ENCODE measurements around the gene S100P.
"Not testable (repeated sequence)": the region's sequence is repeated elsewhere in the genome, so short reads cannot be mapped to it uniquely, and the experiment has no call there.

The S100P gene

DNA sequence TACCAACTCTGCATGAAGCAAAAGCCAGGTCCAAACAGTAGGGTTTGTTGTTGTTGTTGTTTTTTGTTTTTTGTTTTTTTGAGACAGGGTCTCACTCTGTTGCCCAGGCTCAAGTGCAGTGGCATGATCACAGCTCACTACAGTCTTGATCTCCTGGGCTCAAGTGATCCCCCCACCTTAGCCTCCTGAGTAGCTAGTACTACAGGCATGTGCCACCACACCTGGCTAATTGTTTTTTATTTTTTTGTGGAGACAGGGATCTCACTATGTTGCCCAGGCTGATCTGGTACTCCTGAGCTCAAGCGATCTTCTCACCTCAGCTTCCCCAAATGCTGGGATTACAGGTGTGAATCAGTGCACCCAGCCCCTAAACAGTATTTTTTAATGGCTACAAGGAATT is 6.2 kb downstream of the S100P start:
- no peak for DNase-seq

- DNase-seq: no peak
Observed at GRCh38 chr4:6701371-6701770, 7.7 kb downstream of the S100P start.

DNA sequence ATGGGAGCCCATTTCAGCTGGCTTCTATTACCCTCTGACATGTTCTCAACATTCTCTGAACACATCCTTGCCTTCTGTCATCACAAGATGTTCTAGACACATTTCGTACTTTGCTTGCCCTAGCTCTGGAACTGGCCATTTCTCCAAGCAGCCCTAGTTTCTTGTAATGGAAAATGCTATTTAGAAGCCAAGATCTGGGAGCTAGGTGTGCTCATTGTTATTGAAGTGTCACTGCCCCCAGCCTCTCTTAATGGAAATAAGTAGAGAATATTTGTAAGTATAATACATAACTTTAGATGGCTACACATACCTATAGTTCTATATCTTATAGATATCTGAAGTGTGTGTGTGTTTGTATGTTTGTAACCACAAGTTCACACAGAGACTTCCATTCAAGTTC is 9.1 kb downstream of the S100P start:
- DNase-seq: no peak

DNA sequence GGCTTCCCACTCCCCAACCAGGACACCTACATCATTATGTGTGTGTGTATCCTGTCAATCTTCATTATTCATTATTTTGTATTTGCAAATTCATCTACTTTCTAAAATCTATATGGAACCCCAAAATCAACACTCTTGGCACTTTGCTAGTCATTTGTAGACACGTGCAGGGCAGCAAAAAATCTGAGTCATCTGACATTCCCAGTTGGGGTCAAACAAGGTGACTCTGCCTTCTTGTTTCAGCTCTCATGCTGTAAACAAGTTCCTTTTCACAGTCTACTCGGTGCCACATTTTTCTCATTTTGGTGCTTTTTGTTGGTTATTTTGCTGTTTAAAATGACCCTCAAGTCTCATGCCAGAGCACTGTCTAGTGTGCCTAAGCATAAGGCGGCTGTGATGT is 10.1 kb downstream of the S100P start:
- DNase-seq: no peak

GRCh38 chr4:6705646-6706045 is 12.0 kb downstream of the S100P start:
- DNase-seq: no peak

- DNase-seq: no peak
Observed at GRCh38 chr4:6706173-6706572, 12.5 kb downstream of the S100P start.

GRCh38 chr4:6709230-6710114 is 15.8 kb downstream of the S100P start, which contains the start of gene MRFAP1L1:
MRFAP1L1 (minus strand) TSS chr4:6709865; CDS start chr4:6709629, 236 bp downstream.
- peak; percentile 89 for DNase-seq

GRCh38 chr4:6710282-6710681 is 16.6 kb downstream of the S100P start:
- DNase-seq: no peak

- DNase-seq: no peak
Observed at GRCh38 chr4:6710996-6711395, 17.3 kb downstream of the S100P start.

- no peak for DNase-seq
Observed at GRCh38 chr4:6714954-6715353, 21.3 kb downstream of the S100P start.

GRCh38 chr4:6715704-6716017 is 22.0 kb downstream of the S100P start:
- no peak for DNase-seq

DNA sequence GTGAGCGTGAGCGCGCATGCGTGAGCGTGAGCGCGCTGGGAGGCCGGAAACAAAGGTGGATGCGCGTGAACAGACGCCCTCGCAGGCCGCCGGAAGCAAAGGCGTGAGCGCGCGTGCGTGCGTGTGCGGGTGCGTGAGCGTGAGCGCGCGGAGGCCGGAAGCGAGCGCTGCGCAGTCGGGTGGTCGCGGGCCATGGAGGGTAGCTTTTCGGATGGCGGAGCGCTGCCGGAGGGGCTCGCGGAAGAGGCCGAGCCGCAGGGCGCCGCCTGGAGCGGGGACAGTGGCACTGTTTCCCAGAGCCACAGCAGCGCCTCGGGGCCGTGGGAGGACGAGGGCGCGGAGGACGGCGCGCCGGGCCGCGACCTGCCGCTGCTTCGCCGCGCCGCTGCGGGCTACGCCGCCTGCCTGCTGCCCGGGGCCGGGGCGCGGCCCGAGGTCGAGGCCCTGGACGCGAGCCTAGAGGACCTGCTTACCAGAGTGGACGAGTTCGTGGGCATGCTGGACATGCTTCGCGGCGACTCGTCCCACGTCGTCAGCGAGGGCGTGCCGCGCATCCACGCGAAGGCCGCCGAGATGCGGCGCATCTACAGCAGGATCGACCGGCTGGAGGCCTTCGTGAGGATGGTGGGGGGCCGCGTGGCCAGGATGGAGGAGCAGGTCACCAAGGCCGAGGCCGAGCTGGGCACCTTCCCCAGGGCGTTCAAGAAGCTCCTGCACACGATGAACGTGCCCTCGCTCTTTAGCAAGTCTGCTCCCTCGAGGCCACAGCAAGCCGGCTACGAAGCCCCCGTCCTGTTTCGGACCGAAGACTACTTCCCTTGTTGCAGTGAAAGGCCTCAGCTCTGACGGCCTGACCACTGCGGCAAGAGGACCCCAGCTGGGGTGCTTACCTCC is 22.6 kb downstream of the S100P start, which contains the start of gene BLOC1S4:
TSS of gene BLOC1S4 (plus strand) at position 157 of the 894 bp plus-strand sequence. CDS start at position 193, 36 bp downstream.
- DNase-seq: peak; percentile 79

DNA sequence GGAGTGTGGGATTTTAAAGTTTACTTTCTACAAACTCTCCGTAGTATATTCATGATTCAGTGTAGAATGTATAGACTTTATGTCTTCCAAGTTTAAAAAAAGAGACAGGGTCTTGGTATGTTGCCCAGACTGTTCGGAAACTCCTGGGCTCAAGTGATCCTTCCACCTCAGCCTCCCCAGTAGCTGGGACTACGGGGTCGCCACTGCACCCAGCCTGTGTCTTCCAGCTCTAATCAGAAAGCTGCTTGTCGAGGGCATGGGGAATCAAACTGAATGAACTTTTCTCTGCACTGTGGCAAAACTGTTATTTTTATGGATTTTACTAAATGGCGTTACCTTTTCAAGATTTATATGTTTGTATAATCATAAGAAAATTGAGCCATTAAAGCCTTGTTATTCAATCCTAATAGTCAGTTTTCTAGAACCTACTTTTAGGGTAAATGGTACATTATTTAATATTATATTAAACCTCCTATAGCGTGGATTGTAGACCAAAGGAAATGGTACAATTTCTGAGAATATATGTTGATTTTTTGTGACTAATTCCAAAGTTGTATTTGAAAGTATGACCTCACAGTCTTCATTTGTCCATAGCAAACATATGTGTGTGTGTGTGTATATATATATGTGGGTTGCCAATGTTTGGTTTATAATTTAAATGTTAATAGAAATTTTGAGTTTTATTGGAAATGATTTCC is 23.4 kb downstream of the S100P start:
- no peak for DNase-seq

DNA sequence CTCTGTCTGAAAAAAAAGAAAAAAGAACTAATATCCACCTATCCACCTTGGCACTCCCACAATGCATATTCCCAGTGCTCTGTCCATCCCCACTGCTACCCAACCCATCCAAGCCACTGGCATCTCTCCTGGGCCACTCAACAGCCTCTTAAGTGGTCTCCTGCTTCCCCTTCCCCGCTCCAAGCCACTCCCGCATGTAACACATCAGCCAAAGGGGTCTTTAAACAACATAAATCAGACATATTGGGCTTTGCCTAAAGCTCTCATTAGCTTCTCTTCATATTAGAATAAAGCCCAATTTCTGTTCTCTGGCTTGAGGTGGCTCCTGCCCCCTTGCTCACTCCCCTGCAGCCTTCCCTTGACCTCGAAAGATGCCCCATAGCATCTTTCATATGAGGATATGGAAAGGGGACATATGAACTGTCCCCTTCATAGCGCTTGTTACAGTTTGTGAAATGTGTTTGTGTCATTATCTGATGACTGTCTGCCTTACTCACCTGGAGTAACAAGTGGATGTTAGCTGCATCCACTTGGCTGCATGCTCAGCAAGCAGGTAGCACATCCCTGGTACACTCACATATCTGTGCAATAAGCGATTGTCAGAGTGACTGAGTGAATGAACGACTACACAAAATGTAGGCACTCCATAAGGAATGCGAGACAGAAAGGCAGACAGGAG is 25.4 kb downstream of the S100P start:
- DNase-seq: no peak

DNA sequence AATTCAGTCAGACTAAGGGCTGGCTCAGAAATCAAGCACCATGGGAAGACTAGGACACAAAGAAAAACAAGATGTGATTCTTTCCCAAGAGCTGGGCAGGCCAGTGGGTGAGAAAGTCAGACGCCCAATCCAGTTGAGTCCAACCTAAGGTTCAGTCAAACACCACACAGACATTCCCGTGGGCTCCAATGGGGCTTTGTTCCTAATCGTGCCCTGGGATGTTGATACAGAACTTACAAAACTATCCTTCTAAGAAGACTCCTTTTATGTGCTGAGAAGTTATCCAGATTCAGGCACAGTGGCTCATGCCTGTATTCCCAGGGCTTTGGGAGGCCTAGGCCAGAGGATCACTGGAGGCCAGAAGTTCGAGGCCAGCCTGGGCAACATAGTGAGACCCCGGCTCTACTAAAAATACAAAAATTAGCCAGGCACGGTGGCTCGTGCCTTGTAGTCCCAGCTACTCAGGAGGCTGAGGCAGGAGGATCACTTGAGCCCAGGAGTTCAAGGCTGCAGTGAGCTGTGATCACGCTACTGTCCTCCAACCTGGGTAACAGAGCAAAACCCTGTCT is 26.0 kb downstream of the S100P start:
- no peak for DNase-seq

GRCh38 chr4:6720202-6720699 is 26.6 kb downstream of the S100P start:
- DNase-seq: peak; percentile 22

DNA sequence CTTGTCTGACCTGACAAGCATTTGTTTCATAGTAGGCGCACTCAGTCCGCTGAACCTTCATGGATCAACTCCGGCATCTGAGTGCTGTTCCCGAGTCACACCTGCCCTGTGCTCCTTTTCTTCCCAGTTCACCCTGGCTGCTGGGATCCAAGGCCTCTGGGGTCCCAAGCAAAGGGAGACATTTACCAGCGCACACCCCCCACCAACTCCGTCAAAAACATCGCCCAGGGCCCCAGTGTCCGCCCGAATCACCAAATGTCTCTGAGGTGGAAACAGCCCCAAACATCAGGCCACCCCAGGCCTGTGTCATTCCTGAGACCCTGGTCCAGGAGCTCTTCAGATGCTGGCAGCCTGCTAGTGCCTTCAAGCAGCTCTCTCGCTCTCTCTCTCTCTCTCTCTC is 27.4 kb downstream of the S100P start:
- DNase-seq: no peak

GRCh38 chr4:6722891-6723290 is 29.2 kb downstream of the S100P start:
- DNase-seq: no peak

DNA sequence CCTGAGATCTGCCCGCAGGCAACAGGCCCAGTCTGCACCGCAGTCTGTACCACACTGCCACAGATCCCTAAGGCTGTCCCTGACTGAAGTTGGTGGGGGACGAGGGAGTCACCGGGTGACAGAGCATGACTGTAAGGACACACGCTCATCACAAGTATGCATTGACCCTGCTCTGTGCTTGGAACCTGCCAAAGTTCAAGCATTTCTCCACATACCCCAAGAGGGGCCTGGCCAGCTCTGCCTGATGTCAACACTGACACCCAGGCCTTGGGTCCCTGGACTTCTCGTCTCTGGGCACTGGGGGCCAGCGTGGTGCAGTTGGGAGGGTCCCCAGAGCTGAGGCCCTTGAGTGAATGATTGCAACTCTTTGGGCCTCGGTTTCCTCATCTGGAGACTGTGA is 30.2 kb downstream of the S100P start:
- no peak for DNase-seq

GRCh38 chr4:6724421-6725111 is 30.9 kb downstream of the S100P start:
- DNase-seq: no peak

GRCh38 chr4:6725427-6725961 is 31.8 kb downstream of the S100P start:
- DNase-seq: not testable (repeated sequence)

All from NCI-H1105 (cell line).